ENCODE data around the gene CRYAB. TPM values are rescaled to one million over a fixed set of nuclear protein-coding genes. Genes with fewer than 3 reads are reported as not detected.

The CRYAB gene
- polyA plus RNA-seq, 1 experiment: 76.7 TPM

DNA sequence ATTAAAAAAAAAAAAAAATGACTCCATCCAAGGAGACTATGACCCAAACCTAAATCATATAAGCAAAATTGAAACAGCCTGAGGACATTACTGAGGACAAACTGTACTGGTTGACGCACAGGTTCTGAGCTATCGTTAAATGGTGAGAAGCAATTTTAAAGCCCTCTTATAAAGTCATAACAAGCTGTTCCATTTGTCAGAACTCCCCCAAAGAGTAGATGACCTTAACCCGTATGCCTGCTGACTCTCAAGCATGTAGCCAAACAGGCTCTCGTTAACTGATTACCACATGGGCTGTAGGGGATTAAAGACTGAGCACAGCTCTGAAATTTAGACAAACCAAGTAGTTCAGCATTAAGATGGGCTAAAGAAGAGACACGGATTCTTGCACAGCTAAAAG lies 2.2 kb downstream of the CRYAB start:
- Histone ChIP-seq H3K36me3 (ENCODE audit: control insufficient read depth, insufficient read depth, low read length) (peaks cover 1% of the 10 kb centered on the region; the same call in 1 of the 2 replicates), H3K27me3 (ENCODE audit: control insufficient read depth, insufficient read depth, low read length) (no peaks in the 10 kb centered on the region), H3K4me3 (ENCODE audit: low read depth, low read length) (no peak overlapping the region)
- POLR2A ChIA-PET: interaction anchor here (0.6 kb wide), 1 partner anchor 27 kb away, joined by 4 read pairs; no protein-coding TSS in a partner anchor
- no peak for DNase-seq (ENCODE audit: low read depth)
- TF ChIP-seq, protein P1, sequence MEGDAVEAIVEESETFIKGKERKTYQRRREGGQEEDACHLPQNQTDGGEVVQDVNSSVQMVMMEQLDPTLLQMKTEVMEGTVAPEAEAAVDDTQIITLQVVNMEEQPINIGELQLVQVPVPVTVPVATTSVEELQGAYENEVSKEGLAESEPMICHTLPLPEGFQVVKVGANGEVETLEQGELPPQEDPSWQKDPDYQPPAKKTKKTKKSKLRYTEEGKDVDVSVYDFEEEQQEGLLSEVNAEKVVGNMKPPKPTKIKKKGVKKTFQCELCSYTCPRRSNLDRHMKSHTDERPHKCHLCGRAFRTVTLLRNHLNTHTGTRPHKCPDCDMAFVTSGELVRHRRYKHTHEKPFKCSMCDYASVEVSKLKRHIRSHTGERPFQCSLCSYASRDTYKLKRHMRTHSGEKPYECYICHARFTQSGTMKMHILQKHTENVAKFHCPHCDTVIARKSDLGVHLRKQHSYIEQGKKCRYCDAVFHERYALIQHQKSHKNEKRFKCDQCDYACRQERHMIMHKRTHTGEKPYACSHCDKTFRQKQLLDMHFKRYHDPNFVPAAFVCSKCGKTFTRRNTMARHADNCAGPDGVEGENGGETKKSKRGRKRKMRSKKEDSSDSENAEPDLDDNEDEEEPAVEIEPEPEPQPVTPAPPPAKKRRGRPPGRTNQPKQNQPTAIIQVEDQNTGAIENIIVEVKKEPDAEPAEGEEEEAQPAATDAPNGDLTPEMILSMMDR (IDR thresholded peaks at IDR 0.05; ENCODE audit: insufficient read depth, low read depth, low read length): no peak
- CTCF ChIA-PET: interaction anchor here (1.4 kb wide), 1 partner anchor 8 kb away, joined by 4 read pairs; no protein-coding TSS in a partner anchor

- Histone ChIP-seq H3K27me3 (ENCODE audit: control insufficient read depth, insufficient read depth, low read length) (no peaks in the 10 kb centered on the region), H3K36me3 (ENCODE audit: control insufficient read depth, insufficient read depth, low read length) (peaks cover 1% of the 10 kb centered on the region; the same call in 1 of the 2 replicates), H3K4me3 (ENCODE audit: low read depth, low read length) (no peak overlapping the region)
- TF ChIP-seq, protein P1 (IDR thresholded peaks at IDR 0.05; ENCODE audit: insufficient read depth, low read depth, low read length): no peak
- POLR2A ChIA-PET: interaction anchor here (0.6 kb wide), 1 partner anchor 28 kb away, joined by 4 read pairs; no protein-coding TSS in a partner anchor
- no peak for DNase-seq (ENCODE audit: low read depth)
- CTCF ChIA-PET: interaction anchor here (1.0 to 1.4 kb wide), 2 partner anchors 7 to 13 kb away, joined by 4 read pairs; no protein-coding TSS in a partner anchor
Observed at GRCh38 chr11:111908639-111909305, 2.8 kb downstream of the CRYAB start.

GRCh38 chr11:111906680-111907079 lies 4.9 kb downstream of the CRYAB start:
- Histone ChIP-seq H3K27me3 (ENCODE audit: control insufficient read depth, insufficient read depth, low read length) (no peaks in the 10 kb centered on the region), H3K36me3 (ENCODE audit: control insufficient read depth, insufficient read depth, low read length) (peaks cover 1% of the 10 kb centered on the region; the same call in 1 of the 2 replicates), H3K4me3 (ENCODE audit: low read depth, low read length) (no peak overlapping the region)
- TF ChIP-seq, protein P1 (IDR thresholded peaks at IDR 0.05; ENCODE audit: insufficient read depth, low read depth, low read length): no peak
- POLR2A ChIA-PET: no interaction called here
- DNase-seq (ENCODE audit: low read depth): no peak
- CTCF ChIA-PET: no interaction called here

GRCh38 chr11:111905411-111905810 lies 6.2 kb downstream of the CRYAB start:
- DNase-seq (ENCODE audit: low read depth): no peak
- TF ChIP-seq, protein P1 (IDR thresholded peaks at IDR 0.05; ENCODE audit: insufficient read depth, low read depth, low read length): no peak
- H3K4me3 ChIP-seq (ENCODE audit: low read depth, low read length): no peak overlapping the region
- peaks cover 1% of the 10 kb centered on the region; the same call in 1 of the 2 replicates for H3K36me3 ChIP-seq (ENCODE audit: control insufficient read depth, insufficient read depth, low read length)
- no peaks in the 10 kb centered on the region for H3K27me3 ChIP-seq (ENCODE audit: control insufficient read depth, insufficient read depth, low read length)
- ChIA-PET CTCF (interaction anchor here (0.6 kb wide), 1 partner anchor 35 kb away, joined by 3 read pairs; no protein-coding TSS in a partner anchor), POLR2A (no interaction called here)

DNA sequence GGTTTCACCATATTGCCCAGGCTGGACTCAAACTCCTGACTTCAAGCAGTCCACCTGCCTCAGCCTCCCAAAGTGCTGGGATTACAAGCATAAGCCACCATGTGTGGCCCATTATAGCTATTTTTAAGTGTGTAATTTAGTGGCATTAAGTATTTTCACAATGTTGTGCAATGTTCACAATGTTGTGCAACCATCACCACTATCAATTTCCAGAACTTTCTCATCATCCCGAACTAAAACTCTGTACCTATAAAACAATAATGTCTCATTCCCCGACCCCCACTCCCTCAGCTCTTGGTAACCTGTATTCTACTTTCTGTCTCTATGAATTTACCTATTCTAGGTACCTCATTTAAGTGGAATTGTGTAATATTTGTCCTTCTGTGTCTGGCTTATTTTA lies 24.7 kb downstream of the CRYAB start:
- Histone ChIP-seq H3K27me3 (ENCODE audit: control insufficient read depth, insufficient read depth, low read length) (no peaks in the 10 kb centered on the region), H3K4me3 (ENCODE audit: low read depth, low read length) (no peak overlapping the region), H3K36me3 (ENCODE audit: control insufficient read depth, insufficient read depth, low read length) (no peaks in the 10 kb centered on the region)
- CTCF ChIA-PET: no interaction called here
- POLR2A ChIA-PET: no interaction called here
- DNase-seq (ENCODE audit: low read depth): no peak
- TF ChIP-seq, protein P1 (IDR thresholded peaks at IDR 0.05; ENCODE audit: insufficient read depth, low read depth, low read length): no peak
